Glutamatergic neuron (in vitro differentiated cells): ENCODE results near the gene NDST3. TPM values are rescaled to one million over a fixed set of nuclear protein-coding genes. Genes with fewer than 3 reads are reported as not detected.

Experiments used
- DNase-seq: peaks from one replicate; pipeline ENCODE4 v3.0.0; 2022
- H3K27ac Mint-ChIP-seq: one replicate; pipeline ENCODE4 v1.8.0; 2020; ENCODE audit warnings: mild to moderate bottlenecking, mixed read lengths, inconsistent platforms; ENCODE audit not compliant: unreplicated experiment
- H3K27me3 Mint-ChIP-seq: one replicate; pipeline ENCODE4 v1.8.0; 2020; ENCODE audit warnings: mild to moderate bottlenecking, moderate library complexity, mixed read lengths, inconsistent platforms; ENCODE audit not compliant: unreplicated experiment
- H3K36me3 Mint-ChIP-seq: one replicate; pipeline ENCODE4 v1.8.0; 2020; ENCODE audit warnings: mild to moderate bottlenecking, mixed read lengths, inconsistent platforms; ENCODE audit not compliant: unreplicated experiment
- H3K4me1 Mint-ChIP-seq: one replicate; pipeline ENCODE4 v1.8.0; 2020; ENCODE audit warnings: mild to moderate bottlenecking, low read depth, mixed read lengths, inconsistent platforms; ENCODE audit not compliant: unreplicated experiment
- H3K4me3 Mint-ChIP-seq: one replicate; pipeline ENCODE4 v1.8.0; 2020; ENCODE audit warnings: mild to moderate bottlenecking, mixed read lengths, inconsistent platforms; ENCODE audit not compliant: unreplicated experiment
- H3K9me3 Mint-ChIP-seq: one replicate; pipeline ENCODE4 v1.8.0; 2020; ENCODE audit warnings: mild to moderate bottlenecking, moderate library complexity, mixed read lengths, inconsistent platforms; ENCODE audit not compliant: unreplicated experiment
- CTCF ChIP-seq: fragments of 200-600 bp; sonication (generic); IDR thresholded peaks from one replicate; pipeline ENCODE4 v1.5.0; 2021; ENCODE audit not compliant: partially characterized antibody, unreplicated experiment
- total RNA-seq: library from RNA; stranded (reverse); fragmentation: NEBNext Ultra II Directional; extraction: Animal tissue kit (Norgen Biotek cat#: 25700); gene quantifications from one replicate; pipeline ENCODE4 v1.2.1, GENCODE V29; 2021; ENCODE audit not compliant: unreplicated experiment

The NDST3 gene
- total RNA-seq, 1 donor from 2014 or later: 38.4 TPM

GRCh38 chr4:118225511-118225910 is 191.2 kb downstream of the NDST3 start:
- Mint-ChIP-seq H3K27me3 (no peaks in the 10 kb centered on the region), H3K27ac (no peak overlapping the region), H3K4me1 (no peaks in the 10 kb centered on the region), H3K4me3 (no peak overlapping the region), H3K36me3 (no peaks in the 10 kb centered on the region), H3K9me3 (no peaks in the 10 kb centered on the region)
- no peak for TF ChIP-seq CTCF
- no peak for DNase-seq

GRCh38 chr4:118226311-118227010 is 192.2 kb downstream of the NDST3 start:
- Mint-ChIP-seq H3K27ac (no peak overlapping the region), H3K4me3 (no peak overlapping the region), H3K4me1 (no peaks in the 10 kb centered on the region), H3K9me3 (no peaks in the 10 kb centered on the region), H3K36me3 (no peaks in the 10 kb centered on the region), H3K27me3 (no peaks in the 10 kb centered on the region)
- DNase-seq: no peak
- no peak for TF ChIP-seq CTCF

GRCh38 chr4:118235566-118236120 is 201.4 kb downstream of the NDST3 start:
- TF ChIP-seq CTCF: no peak
- Mint-ChIP-seq H3K4me1 (no peaks in the 10 kb centered on the region), H3K27me3 (no peaks in the 10 kb centered on the region), H3K27ac (no peak overlapping the region), H3K36me3 (no peaks in the 10 kb centered on the region), H3K9me3 (no peaks in the 10 kb centered on the region), H3K4me3 (no peak overlapping the region)
- DNase-seq: no peak

GRCh38 chr4:118237531-118237930 is 203.2 kb downstream of the NDST3 start:
- TF ChIP-seq CTCF: no peak
- Mint-ChIP-seq H3K27me3 (no peaks in the 10 kb centered on the region), H3K4me1 (no peaks in the 10 kb centered on the region)

GRCh38 chr4:118249890-118250289 is 215.6 kb downstream of the NDST3 start:
- Mint-ChIP-seq H3K9me3 (no peaks in the 10 kb centered on the region), H3K4me3 (no peak overlapping the region), H3K36me3 (peaks cover 8% of the 10 kb centered on the region), H3K27me3 (no peaks in the 10 kb centered on the region), H3K4me1 (no peaks in the 10 kb centered on the region), H3K27ac (no peak overlapping the region)
- DNase-seq: no peak
- TF ChIP-seq CTCF: no peak

More at GRCh38 chr4:118237531-118237930, 203.2 kb downstream of the NDST3 start:
- Mint-ChIP-seq H3K36me3 (no peaks in the 10 kb centered on the region), H3K4me3 (no peak overlapping the region), H3K27ac (no peak overlapping the region), H3K9me3 (no peaks in the 10 kb centered on the region)
- DNase-seq: no peak
